ENCODE measurements around the gene KPNB1.
A peak's percentile ranks its signal among the peaks of the same experiment; 100 is the strongest.

KPNB1 gene

DNA sequence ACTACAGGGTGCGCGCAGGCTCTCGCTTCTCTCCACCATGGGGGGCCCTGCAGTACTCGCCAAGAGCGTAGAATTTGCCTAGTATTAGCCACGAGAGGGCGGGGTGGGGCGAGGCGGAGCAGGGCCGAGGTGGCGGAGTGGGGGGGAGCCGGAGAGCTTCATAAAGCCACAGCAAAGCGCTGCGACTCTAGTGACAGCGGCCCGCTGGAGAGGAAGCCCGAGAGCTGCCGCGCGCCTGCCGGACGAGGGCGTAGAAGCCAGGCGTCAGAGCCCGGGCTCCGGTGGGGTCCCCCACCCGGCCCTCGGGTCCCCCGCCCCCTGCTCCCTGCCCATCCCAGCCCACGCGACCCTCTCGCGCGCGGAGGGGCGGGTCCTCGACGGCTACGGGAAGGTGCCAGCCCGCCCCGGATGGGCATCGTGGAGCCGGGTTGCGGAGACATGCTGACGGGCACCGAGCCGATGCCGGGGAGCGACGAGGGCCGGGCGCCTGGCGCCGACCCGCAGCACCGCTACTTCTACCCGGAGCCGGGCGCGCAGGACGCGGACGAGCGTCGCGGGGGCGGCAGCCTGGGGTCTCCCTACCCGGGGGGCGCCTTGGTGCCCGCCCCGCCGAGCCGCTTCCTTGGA, 83.4 kb downstream of the KPNB1 start, which contains the start of gene TBX21:
TSS of gene TBX21 (plus strand) at position 190 of the 627 bp plus-strand sequence. CDS start at position 409, 219 bp downstream.
- peak; percentile 50 for DNase-seq

DNA sequence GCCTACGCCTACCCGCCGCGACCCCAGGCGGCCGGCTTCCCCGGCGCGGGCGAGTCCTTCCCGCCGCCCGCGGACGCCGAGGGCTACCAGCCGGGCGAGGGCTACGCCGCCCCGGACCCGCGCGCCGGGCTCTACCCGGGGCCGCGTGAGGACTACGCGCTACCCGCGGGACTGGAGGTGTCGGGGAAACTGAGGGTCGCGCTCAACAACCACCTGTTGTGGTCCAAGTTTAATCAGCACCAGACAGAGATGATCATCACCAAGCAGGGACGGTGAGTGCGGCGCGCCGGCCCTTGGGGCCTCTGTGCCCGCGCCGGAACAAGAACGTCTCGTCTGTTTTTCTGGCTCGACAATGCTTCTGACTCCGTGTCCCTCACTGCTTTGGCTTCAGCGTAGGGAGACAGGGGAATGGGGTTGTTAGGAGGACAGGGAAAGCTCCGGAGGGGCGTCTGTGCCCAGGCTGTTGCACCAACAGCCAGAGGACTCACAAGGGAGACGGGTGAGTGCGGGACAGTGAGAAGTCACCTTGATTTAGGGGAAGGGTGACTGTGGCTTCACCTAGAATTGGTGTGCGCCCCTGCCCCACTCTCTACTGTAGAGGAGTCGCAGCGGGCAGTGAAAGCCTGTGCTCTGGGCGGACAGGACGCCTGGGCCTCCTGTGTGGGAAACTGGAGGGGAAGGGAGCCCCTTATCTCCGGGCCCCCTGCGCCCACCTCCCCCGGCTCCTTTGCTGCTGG, 84.1 kb downstream of the KPNB1 start:
- DNase-seq = no peak

DNA sequence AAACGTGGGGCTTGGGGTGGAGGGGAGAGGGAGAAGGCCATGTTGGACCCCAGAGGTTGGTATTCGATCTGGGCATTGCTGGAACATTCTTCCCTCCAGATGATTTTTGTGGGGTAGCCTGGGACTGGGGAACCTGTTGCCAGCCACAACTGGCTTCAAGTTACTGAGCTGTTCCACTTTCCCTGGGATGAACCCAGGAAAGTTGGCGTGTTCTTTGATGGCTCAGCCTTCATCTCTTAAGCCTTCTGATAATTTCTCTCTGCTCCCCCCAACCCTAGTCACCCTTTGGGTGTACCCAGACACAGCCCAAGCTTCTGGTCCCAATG, 85.4 kb downstream of the KPNB1 start:
- no peak for DNase-seq
